Glutamatergic neuron (in vitro differentiated cells): ENCODE results near the gene SLPI. TPM values are rescaled to one million over a fixed set of nuclear protein-coding genes. Genes with fewer than 3 reads are reported as not detected.

ENCODE experiments used
- DNase-seq: peaks from one replicate; pipeline ENCODE4 v3.0.0; 2022
- H3K27ac Mint-ChIP-seq: one replicate; pipeline ENCODE4 v1.8.0; 2020; ENCODE audit warnings: mild to moderate bottlenecking, mixed read lengths, inconsistent platforms; ENCODE audit not compliant: unreplicated experiment
- H3K27me3 Mint-ChIP-seq: one replicate; pipeline ENCODE4 v1.8.0; 2020; ENCODE audit warnings: mild to moderate bottlenecking, moderate library complexity, mixed read lengths, inconsistent platforms; ENCODE audit not compliant: unreplicated experiment
- H3K36me3 Mint-ChIP-seq: one replicate; pipeline ENCODE4 v1.8.0; 2020; ENCODE audit warnings: mild to moderate bottlenecking, mixed read lengths, inconsistent platforms; ENCODE audit not compliant: unreplicated experiment
- H3K4me1 Mint-ChIP-seq: one replicate; pipeline ENCODE4 v1.8.0; 2020; ENCODE audit warnings: mild to moderate bottlenecking, low read depth, mixed read lengths, inconsistent platforms; ENCODE audit not compliant: unreplicated experiment
- H3K4me3 Mint-ChIP-seq: one replicate; pipeline ENCODE4 v1.8.0; 2020; ENCODE audit warnings: mild to moderate bottlenecking, mixed read lengths, inconsistent platforms; ENCODE audit not compliant: unreplicated experiment
- H3K9me3 Mint-ChIP-seq: one replicate; pipeline ENCODE4 v1.8.0; 2020; ENCODE audit warnings: mild to moderate bottlenecking, moderate library complexity, mixed read lengths, inconsistent platforms; ENCODE audit not compliant: unreplicated experiment
- total RNA-seq: library from RNA; stranded (reverse); fragmentation: NEBNext Ultra II Directional; extraction: Animal tissue kit (Norgen Biotek cat#: 25700); gene quantifications from one replicate; pipeline ENCODE4 v1.2.1, GENCODE V29; 2021; ENCODE audit not compliant: unreplicated experiment
- TF ChIP-seq, protein P1 (sequence below): fragments of 200-600 bp; sonication (generic); IDR thresholded peaks from one replicate; pipeline ENCODE4 v1.5.0; 2021; ENCODE audit not compliant: partially characterized antibody, unreplicated experiment

Gene SLPI
- total RNA-seq, 1 donor from 2014 or later, result not detected

DNA sequence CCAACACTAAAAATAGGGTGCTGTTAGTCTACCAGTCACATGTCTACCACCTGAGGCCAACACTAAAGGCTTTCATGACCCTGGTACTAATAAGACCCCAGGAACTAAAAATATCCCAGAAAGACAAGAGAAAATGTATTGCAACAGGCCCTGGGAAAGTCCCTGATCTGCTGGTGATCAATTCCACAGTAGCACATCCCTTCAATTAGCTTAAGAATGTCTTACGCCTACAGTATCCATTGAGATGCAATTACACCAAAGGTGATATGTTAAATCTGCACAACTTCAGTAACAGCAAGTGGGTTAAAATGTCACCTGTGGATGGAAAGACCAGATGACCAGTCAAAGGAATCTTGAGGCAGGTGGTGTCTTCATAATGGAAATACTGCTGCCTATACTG lies 44.4 kb downstream of the SLPI start:
- DNase-seq, result no peak
- no peak overlapping the region for H3K27ac Mint-ChIP-seq
- no peaks in the 10 kb centered on the region for H3K36me3 Mint-ChIP-seq
- no peaks in the 10 kb centered on the region for H3K27me3 Mint-ChIP-seq
- H3K4me1 Mint-ChIP-seq, result peaks cover 4% of the 10 kb centered on the region
- no peaks in the 10 kb centered on the region for H3K9me3 Mint-ChIP-seq
- no peak overlapping the region for H3K4me3 Mint-ChIP-seq
- TF ChIP-seq, protein P1, sequence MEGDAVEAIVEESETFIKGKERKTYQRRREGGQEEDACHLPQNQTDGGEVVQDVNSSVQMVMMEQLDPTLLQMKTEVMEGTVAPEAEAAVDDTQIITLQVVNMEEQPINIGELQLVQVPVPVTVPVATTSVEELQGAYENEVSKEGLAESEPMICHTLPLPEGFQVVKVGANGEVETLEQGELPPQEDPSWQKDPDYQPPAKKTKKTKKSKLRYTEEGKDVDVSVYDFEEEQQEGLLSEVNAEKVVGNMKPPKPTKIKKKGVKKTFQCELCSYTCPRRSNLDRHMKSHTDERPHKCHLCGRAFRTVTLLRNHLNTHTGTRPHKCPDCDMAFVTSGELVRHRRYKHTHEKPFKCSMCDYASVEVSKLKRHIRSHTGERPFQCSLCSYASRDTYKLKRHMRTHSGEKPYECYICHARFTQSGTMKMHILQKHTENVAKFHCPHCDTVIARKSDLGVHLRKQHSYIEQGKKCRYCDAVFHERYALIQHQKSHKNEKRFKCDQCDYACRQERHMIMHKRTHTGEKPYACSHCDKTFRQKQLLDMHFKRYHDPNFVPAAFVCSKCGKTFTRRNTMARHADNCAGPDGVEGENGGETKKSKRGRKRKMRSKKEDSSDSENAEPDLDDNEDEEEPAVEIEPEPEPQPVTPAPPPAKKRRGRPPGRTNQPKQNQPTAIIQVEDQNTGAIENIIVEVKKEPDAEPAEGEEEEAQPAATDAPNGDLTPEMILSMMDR, result no peak

DNA sequence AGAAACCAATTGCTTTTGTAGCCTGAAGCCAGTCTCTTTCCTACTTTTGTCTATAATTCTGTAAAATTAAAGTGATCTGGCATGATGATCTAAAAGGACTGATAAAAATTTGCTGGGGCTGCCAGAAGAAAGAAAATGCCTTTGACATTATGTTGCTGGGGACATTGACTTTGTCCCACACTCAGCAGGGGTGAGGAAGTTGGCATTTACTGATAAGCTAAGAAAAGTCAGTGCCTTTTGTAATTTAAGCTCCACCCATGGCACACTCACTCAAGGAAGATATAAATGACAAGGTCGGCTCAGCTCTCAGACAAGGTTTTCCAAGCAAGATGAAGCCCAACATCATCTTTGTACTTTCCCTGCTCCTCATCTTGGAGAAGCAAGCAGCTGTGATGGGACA lies 47.6 kb downstream of the SLPI start, which contains the start of gene SEMG1:
TSS of gene SEMG1 (plus strand) at position 309 of the 400 bp plus-strand sequence. CDS start at position 330, 21 bp downstream.
- Mint-ChIP-seq H3K36me3 (no peaks in the 10 kb centered on the region), H3K27ac (no peak within 1 kb of the TSS), H3K4me3 (no peak within 1 kb of the TSS), H3K4me1 (no peaks in the 10 kb centered on the region), H3K27me3 (no peaks in the 10 kb centered on the region), H3K9me3 (no peaks in the 10 kb centered on the region)
- DNase-seq, result no peak
- TF ChIP-seq, protein P1, result no peak

Other genes starting within 250 kb of the SLPI start
- gene KCNS1, start 153.4 kb downstream of the SLPI start, total RNA-seq, result not detected
- gene WFDC5, start 139.4 kb downstream of the SLPI start, total RNA-seq, result not detected
- not detected for gene WFDC12, start 130.1 kb downstream of the SLPI start, total RNA-seq
- not detected for gene PI3, start 79.7 kb downstream of the SLPI start, total RNA-seq
- not detected for gene SEMG1, start 47.5 kb downstream of the SLPI start, total RNA-seq
- not detected for gene SEMG2, start 33.2 kb downstream of the SLPI start, total RNA-seq
- gene RBPJL, start 52.3 kb upstream of the SLPI start, total RNA-seq, result not detected
- gene MATN4, start 53.7 kb upstream of the SLPI start, total RNA-seq, result not detected
- gene SDC4, start 93.9 kb upstream of the SLPI start, total RNA-seq, result 0.61 TPM
- 17.7 TPM for gene SYS1, start 108.6 kb upstream of the SLPI start, total RNA-seq
- not detected for gene TP53TG5, start 123.8 kb upstream of the SLPI start, total RNA-seq
- 4.1 TPM for gene DBNDD2, start 153.7 kb upstream of the SLPI start, total RNA-seq
- 55.5 TPM for gene PIGT, start 161.6 kb upstream of the SLPI start, total RNA-seq
- gene WFDC2, start 215.2 kb upstream of the SLPI start, total RNA-seq, result 4.8 TPM